Type B pancreatic cell (in vitro differentiated cells): ENCODE results near the gene SLC25A25. TPM values are rescaled to one million over a fixed set of nuclear protein-coding genes. Genes with fewer than 3 reads are reported as not detected.
"Not testable (repeated sequence)": the region's sequence is repeated elsewhere in the genome, so short reads cannot be mapped to it uniquely, and the experiment has no call there.

Source experiments
- DNase-seq: peaks from one replicate; pipeline ENCODE4 v3.0.0; 2021; ENCODE audit warnings: mixed read lengths; ENCODE audit not compliant: unreplicated experiment; ENCODE audit errors: extremely low spot score
- H3K27ac Mint-ChIP-seq: 2 replicates; pipeline ENCODE4 v1.8.0; 2021; ENCODE audit warnings: mild to moderate bottlenecking, mixed read lengths
- H3K27me3 Mint-ChIP-seq: 2 replicates; pipeline ENCODE4 v1.8.0; 2021; ENCODE audit warnings: mixed read lengths
- H3K36me3 Mint-ChIP-seq: 2 replicates; pipeline ENCODE4 v1.8.0; 2021; ENCODE audit warnings: mixed read lengths
- H3K4me1 Mint-ChIP-seq: one replicate; pipeline ENCODE4 v1.8.0; 2021; ENCODE audit warnings: mixed read lengths; ENCODE audit not compliant: unreplicated experiment
- H3K4me3 Mint-ChIP-seq: 2 replicates; pipeline ENCODE4 v1.8.0; 2021; ENCODE audit warnings: mild to moderate bottlenecking, mixed read lengths
- H3K9me3 Mint-ChIP-seq: 2 replicates; pipeline ENCODE4 v1.8.0; 2021; ENCODE audit warnings: mixed read lengths
- CTCF ChIP-seq: fragments of 200-600 bp; sonication (generic); conservative IDR thresholded peaks from 2 replicates; pipeline ENCODE4 v1.5.0; 2021; ENCODE audit warnings: antibody characterized with exemption, mild to moderate bottlenecking
- total RNA-seq: library from RNA; stranded (reverse); gene quantifications from 2 replicates; pipeline ENCODE4 v1.2.1, GENCODE V29; 2021; ENCODE audit warnings: low replicate concordance

SLC25A25 gene
- total RNA-seq, 1 donor from 2014 or later = 19.1 TPM

DNA sequence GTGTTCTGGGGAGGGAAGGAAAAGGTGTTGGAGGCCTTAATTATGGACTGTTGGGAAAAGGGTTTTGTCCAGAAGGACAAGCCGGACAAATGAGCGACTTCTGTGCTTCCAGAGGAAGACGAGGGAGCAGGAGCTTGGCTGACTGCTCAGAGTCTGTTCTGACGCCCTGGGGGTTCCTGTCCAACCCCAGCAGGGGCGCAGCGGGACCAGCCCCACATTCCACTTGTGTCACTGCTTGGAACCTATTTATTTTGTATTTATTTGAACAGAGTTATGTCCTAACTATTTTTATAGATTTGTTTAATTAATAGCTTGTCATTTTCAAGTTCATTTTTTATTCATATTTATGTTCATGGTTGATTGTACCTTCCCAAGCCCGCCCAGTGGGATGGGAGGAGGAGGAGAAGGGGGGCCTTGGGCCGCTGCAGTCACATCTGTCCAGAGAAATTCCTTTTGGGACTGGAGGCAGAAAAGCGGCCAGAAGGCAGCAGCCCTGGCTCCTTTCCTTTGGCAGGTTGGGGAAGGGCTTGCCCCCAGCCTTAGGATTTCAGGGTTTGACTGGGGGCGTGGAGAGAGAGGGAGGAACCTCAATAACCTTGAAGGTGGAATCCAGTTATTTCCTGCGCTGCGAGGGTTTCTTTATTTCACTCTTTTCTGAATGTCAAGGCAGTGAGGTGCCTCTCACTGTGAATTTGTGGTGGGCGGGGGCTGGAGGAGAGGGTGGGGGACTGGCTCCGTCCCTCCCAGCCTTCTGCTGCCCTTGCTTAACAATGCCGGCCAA lies 40.4 kb downstream of the SLC25A25 start:
- TF ChIP-seq CTCF = no peak
- Mint-ChIP-seq H3K9me3 (no peaks in the 10 kb centered on the region), H3K36me3 (peaks cover 12% of the 10 kb centered on the region), H3K4me3 (peak overlapping the region; percentile 47), H3K27ac (peak overlapping the region; percentile 78), H3K4me1 (peaks cover 7% of the 10 kb centered on the region), H3K27me3 (no peaks in the 10 kb centered on the region)
- no peak for DNase-seq

DNA sequence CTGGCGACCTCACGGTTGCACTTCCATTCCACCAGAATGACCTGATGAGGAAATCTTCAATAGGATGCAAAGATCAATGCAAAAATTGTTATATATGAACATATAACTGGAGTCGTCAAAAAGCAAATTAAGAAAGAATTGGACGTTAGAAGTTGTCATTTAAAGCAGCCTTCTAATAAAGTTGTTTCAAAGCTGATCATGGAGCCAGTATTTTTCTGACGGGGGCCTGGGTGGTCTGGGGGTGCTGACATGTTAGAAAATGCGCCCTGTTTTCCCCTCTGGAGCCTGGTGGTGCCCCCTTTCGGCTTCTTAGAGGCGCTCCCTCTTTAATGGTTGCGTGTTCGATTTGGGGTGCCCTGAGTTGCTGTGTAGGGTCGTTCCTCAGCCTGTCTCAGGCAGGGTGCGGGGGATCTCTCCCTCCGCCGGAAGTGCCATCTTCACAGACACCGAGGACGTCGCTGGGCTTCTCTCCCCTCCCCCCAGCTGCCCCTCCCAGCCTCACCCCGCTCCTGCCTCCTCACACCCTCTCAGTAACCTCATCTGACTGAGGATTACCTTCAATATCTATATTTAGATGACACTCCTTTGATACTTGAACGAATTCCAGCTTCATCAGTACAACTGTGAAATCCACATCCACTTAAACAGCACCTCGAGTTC lies 41.1 kb downstream of the SLC25A25 start:
- DNase-seq = no peak
- H3K27ac Mint-ChIP-seq = peak overlapping the region; percentile 78
- no peak for TF ChIP-seq CTCF
- H3K4me1 Mint-ChIP-seq = peaks cover 7% of the 10 kb centered on the region
- H3K27me3 Mint-ChIP-seq = no peaks in the 10 kb centered on the region
- H3K9me3 Mint-ChIP-seq = no peaks in the 10 kb centered on the region
- H3K36me3 Mint-ChIP-seq = peaks cover 15% of the 10 kb centered on the region
- peak overlapping the region; percentile 47 for H3K4me3 Mint-ChIP-seq

DNA sequence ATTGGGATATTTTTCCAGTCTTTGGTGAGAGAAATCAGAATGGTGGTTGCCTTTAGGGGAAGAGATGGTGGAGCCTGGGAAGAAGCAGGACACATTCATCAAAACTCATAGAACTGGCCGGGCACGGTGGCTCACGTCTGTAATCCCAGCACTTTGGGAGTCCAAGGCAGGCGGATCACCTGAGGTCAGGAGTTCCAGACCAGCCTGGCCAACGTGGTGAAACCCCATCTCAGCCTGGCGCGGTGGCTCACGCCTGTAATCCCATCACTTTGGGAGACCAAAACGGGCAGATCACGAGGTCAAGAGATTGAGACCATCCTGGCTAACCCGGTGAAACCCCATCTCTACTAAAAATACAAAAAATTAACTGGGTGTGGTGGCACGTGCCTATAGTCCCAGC lies 43.7 kb downstream of the SLC25A25 start:
- DNase-seq, H3K4me3 Mint-ChIP-seq, H3K27ac Mint-ChIP-seq, H3K4me1 Mint-ChIP-seq, H3K27me3 Mint-ChIP-seq, H3K9me3 Mint-ChIP-seq: not testable (repeated sequence)
- peaks cover 15% of the 10 kb centered on the region for H3K36me3 Mint-ChIP-seq

DNA sequence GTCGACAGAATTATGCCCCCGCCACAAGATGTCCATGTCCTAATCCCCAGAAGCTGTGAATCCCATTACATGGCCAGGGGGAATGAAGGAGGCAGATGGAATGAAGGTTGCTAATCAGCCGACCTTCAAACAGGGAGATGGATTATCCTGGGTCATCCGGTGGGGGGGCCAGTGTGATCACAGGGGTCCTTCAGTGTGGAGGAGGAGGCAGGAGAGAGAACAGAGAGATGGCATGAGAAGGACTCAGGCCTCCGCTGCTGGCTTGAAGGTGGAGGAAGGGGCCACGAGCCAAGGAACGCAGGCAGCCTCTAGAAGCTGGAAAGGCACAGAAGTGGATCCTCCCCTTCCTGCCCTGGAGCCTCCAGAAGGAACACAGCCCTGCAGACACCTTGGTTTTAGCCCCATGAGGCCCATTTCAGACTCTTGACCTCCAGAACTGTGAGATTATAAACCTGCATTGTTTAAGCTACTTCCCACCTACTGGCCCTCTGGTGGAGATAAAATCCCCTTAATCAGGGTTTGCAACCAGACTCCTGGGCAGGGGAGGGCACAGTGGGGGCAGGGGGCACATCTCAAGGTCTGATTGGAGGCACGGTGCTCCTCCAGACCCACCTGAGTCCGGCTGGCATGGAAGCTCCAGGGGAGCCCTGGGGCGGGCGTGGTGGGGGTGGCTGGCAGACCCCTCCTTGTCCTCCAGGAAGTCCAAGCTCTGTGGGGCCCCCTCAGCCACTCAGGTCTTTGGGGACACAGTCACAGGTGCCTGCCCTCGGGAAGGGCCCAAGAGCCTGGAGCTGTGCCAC lies 45.7 kb downstream of the SLC25A25 start:
- H3K4me1 Mint-ChIP-seq = peaks cover 12% of the 10 kb centered on the region
- peaks cover 14% of the 10 kb centered on the region for H3K36me3 Mint-ChIP-seq
- no peaks in the 10 kb centered on the region for H3K9me3 Mint-ChIP-seq
- H3K27ac Mint-ChIP-seq = no peak overlapping the region
- TF ChIP-seq CTCF = no peak
- no peaks in the 10 kb centered on the region for H3K27me3 Mint-ChIP-seq
- H3K4me3 Mint-ChIP-seq = no peak overlapping the region
- no peak for DNase-seq

- peak overlapping the region; percentile 92 for H3K27ac Mint-ChIP-seq
- H3K9me3 Mint-ChIP-seq = no peaks in the 10 kb centered on the region
- no peak for DNase-seq
- TF ChIP-seq CTCF = no peak
- peaks cover 10% of the 10 kb centered on the region for H3K4me1 Mint-ChIP-seq
- H3K27me3 Mint-ChIP-seq = no peaks in the 10 kb centered on the region
- H3K4me3 Mint-ChIP-seq = no peak overlapping the region
- H3K36me3 Mint-ChIP-seq = peaks cover 12% of the 10 kb centered on the region
Measured at GRCh38 chr9:128114326-128115186, 46.5 kb downstream of the SLC25A25 start.
